ENCODE results near the gene TTLL5. TPM values are rescaled to one million over a fixed set of nuclear protein-coding genes. Genes with fewer than 3 reads are reported as not detected.

Gene TTLL5
- polyA plus RNA-seq, 2 of the 4 experiments (the other 2 are of a cell fraction) = 18.8 to 23.7 TPM

GRCh38 chr14:75927564-75928087 is 266.6 kb downstream of the TTLL5 start:
- CTCF ChIA-PET = interaction anchor here (1.2 kb wide), 1 partner anchor 8 kb away, joined by 4 read pairs; no protein-coding TSS in a partner anchor

GRCh38 chr14:75928690-75929181 is 267.7 kb downstream of the TTLL5 start:
- FAIRE-seq (no peak), ATAC-seq (no peak), DNase-seq (ENCODE audit: low read depth in 1 of 2, low spot score in 1 of 2) (no peak)
- TF ChIP-seq BCL3 (IDR thresholded peaks at IDR 0.05) (no peak), EP300 (IDR thresholded peaks at IDR 0.05) (no peak), ZFP36 (IDR thresholded peaks at IDR 0.05; ENCODE audit: borderline replicate concordance, partially characterized antibody) (no peak), HEYL (CRISPR knock-in tag; IDR thresholded peaks at IDR 0.05) (no peak), HOXA7 (CRISPR knock-in tag; IDR thresholded peaks at IDR 0.05) (no peak), RFX5 (IDR thresholded peaks at IDR 0.05) (no peak), SMC3 (IDR thresholded peaks at IDR 0.05) (no peak), KDM1A (IDR thresholded peaks at IDR 0.05; ENCODE audit: low read depth) (no peak), POLR2AphosphoS2 (conservative IDR thresholded peaks at IDR 0.05; ENCODE audit: low read length) (no peak), ZNF302 (CRISPR knock-in tag; IDR thresholded peaks at IDR 0.05) (no peak), GATA3 (IDR thresholded peaks at IDR 0.05; ENCODE audit: borderline replicate concordance) (no peak), RARB (CRISPR knock-in tag; IDR thresholded peaks at IDR 0.05) (no peak)
- H3K4me2 ChIP-seq = no peak overlapping the region
- ChIA-PET POLR2A (no interaction called here), CTCF (interaction anchor here (1.2 kb wide), 1 partner anchor 9 kb away, joined by 4 read pairs; no protein-coding TSS in a partner anchor)
- no peaks in the 10 kb centered on the region for H3K9me3 ChIP-seq
- H3K27ac ChIP-seq = no peak overlapping the region
- H3K4me3 ChIP-seq = no peak overlapping the region
- no peaks in the 10 kb centered on the region for H3K4me1 ChIP-seq
- 90% methylated on average over 5 of the region's 5 CpGs for WGBS (ENCODE audit: missing lambda C conversion rate)

More at GRCh38 chr14:75927564-75928087, 266.6 kb downstream of the TTLL5 start:
- Histone ChIP-seq H3K9me3 (no peaks in the 10 kb centered on the region), H3K4me3 (no peak overlapping the region), H3K4me2 (no peak overlapping the region), H3K4me1 (no peaks in the 10 kb centered on the region), H3K27ac (no peak overlapping the region)
- no peak for DNase-seq (ENCODE audit: low read depth in 1 of 2, low spot score in 1 of 2)
- POLR2A ChIA-PET = no interaction called here
- ATAC-seq = no peak
- WGBS (ENCODE audit: missing lambda C conversion rate) = 71% methylated on average over 6 of the region's 6 CpGs
- TF ChIP-seq CBX8 (IDR thresholded peaks at IDR 0.05) (no peak), MAZ (IDR thresholded peaks at IDR 0.05; ENCODE audit: borderline replicate concordance, low read depth, low read length) (no peak), SREBF2 (IDR thresholded peaks at IDR 0.05) (no peak), TP53 (CRISPR knock-in tag; IDR thresholded peaks at IDR 0.05) (no peak)
- FAIRE-seq = no peak

- CTCF ChIA-PET = interaction anchor here (0.6 to 3.1 kb wide), 3 partner anchors 27 to 241 kb away, joined by 3 to 17 read pairs (median 7); no protein-coding TSS in a partner anchor
- no peak for DNase-seq (ENCODE audit: low read depth in 1 of 2, low spot score in 1 of 2)
- Histone ChIP-seq H3K9me3 (no peaks in the 10 kb centered on the region), H3K4me3 (no peak overlapping the region), H3K27ac (no peak overlapping the region), H3K4me1 (no peaks in the 10 kb centered on the region), H3K4me2 (no peak overlapping the region)
- no peak for FAIRE-seq
- ATAC-seq = no peak
- TF ChIP-seq USF2 (IDR thresholded peaks at IDR 0.05) = no peak
- no peak for TF ChIP-seq NR3C1 (IDR thresholded peaks at IDR 0.05)
- TF ChIP-seq RNF2 (IDR thresholded peaks at IDR 0.05; ENCODE audit: borderline replicate concordance, low read depth) = no peak
- no peak for TF ChIP-seq ZC3H11A (IDR thresholded peaks at IDR 0.05)
- TF ChIP-seq SREBF2 (IDR thresholded peaks at IDR 0.05) = no peak
- no peak for TF ChIP-seq CBX2 (IDR thresholded peaks at IDR 0.05; ENCODE audit: borderline replicate concordance, low read depth)
- TF ChIP-seq ESRRA (IDR thresholded peaks at IDR 0.05; ENCODE audit: borderline replicate concordance, low read length) = no peak
- TF ChIP-seq ELK1 (IDR thresholded peaks at IDR 0.05; ENCODE audit: low read depth, low read length) = no peak
- TF ChIP-seq HOXB5 (CRISPR knock-in tag; IDR thresholded peaks at IDR 0.05) = no peak
- TF ChIP-seq ZSCAN20 (CRISPR knock-in tag; IDR thresholded peaks at IDR 0.05) = no peak
- TF ChIP-seq POLR2AphosphoS2 (conservative IDR thresholded peaks at IDR 0.05; ENCODE audit: low read length) = no peak
- no peak for TF ChIP-seq JUNB (IDR thresholded peaks at IDR 0.05)
- TF ChIP-seq MAZ (IDR thresholded peaks at IDR 0.05; ENCODE audit: borderline replicate concordance, low read depth, low read length) = no peak
- no peak for TF ChIP-seq RCOR1 (IDR thresholded peaks at IDR 0.05; ENCODE audit: low read depth, low read length)
- no peak for TF ChIP-seq NFE2L2 (conservative IDR thresholded peaks at IDR 0.05; ENCODE audit: low read length)
- POLR2A ChIA-PET = no interaction called here
- 50% methylated on average over 2 of the region's 2 CpGs for WGBS (ENCODE audit: missing lambda C conversion rate)
Observed at GRCh38 chr14:75933712-75934296, 272.8 kb downstream of the TTLL5 start.

Measured in A549 (cell line).